ENCODE data around the gene PRTN3. TPM values are rescaled to one million over a fixed set of nuclear protein-coding genes. Genes with fewer than 3 reads are reported as not detected.
"Not testable (repeated sequence)": the region's sequence is repeated elsewhere in the genome, so short reads cannot be mapped to it uniquely, and the experiment has no call there.

PRTN3 gene
- polyA plus RNA-seq, 1 of the 3 experiments (the other 2 are of a cell fraction): not detected

DNA sequence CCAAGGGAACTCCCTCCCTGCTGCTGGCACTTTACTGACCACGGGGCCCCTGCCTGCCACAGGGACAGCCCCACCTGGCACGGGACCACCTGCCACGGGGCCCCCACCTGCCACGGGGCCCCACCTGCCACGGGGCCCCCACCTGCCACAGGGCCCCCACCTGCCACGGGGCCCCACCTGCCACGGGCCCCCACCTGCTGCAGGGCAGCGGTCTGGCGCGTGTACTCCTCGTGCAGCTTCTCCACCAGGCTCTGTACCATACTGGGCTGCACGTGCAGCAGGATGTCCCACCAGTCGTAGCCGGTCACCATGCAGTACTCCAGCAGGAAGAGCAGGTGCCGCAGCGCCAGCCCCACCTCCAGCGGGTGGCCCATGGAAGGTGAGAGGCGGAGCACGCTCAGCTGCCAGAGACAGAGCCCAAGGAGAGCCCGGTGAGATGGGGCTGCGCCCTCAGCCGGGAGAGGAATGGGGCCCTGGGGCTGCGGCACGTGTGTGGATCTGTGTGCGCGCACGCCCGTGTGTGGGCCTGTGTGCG is 36.0 kb downstream of the PRTN3 start:
- H3K36me3 ChIP-seq (replicated peaks in 1 of 2; ENCODE audit: control insufficient read depth in 1 of 2, insufficient read depth in 2 of 2, low read length in 1 of 2): peaks cover 10 to 41% of the 10 kb centered on the region in 2 experiments
- TF ChIP-seq, protein P1, sequence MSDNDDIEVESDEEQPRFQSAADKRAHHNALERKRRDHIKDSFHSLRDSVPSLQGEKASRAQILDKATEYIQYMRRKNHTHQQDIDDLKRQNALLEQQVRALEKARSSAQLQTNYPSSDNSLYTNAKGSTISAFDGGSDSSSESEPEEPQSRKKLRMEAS (IDR thresholded peaks at IDR 0.05; ENCODE audit: low read depth): no peak
- TF ChIP-seq YY1 (IDR thresholded peaks at IDR 0.05; ENCODE audit: low read depth): no peak
- TF ChIP-seq, protein P2, sequence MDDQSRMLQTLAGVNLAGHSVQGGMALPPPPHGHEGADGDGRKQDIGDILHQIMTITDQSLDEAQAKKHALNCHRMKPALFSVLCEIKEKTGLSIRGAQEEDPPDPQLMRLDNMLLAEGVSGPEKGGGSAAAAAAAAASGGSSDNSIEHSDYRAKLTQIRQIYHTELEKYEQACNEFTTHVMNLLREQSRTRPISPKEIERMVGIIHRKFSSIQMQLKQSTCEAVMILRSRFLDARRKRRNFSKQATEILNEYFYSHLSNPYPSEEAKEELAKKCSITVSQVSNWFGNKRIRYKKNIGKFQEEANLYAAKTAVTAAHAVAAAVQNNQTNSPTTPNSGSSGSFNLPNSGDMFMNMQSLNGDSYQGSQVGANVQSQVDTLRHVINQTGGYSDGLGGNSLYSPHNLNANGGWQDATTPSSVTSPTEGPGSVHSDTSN (IDR thresholded peaks at IDR 0.05): no peak
- H3K4me1 ChIP-seq (ENCODE audit: control insufficient read depth in 1 of 2, insufficient read depth in 2 of 2, low read depth in 1 of 2, low read length in 1 of 2): peaks cover 0 to 4% of the 10 kb centered on the region in 2 experiments; a peak in 1 of 4 replicates
- no peak overlapping the region for H3K9ac ChIP-seq
- CTCF ChIA-PET: interaction anchor here (0.6 to 3.9 kb wide), 2 partner anchors 13 to 910 kb away, joined by 3 to 12 read pairs; no protein-coding TSS in a partner anchor
- no peaks in the 10 kb centered on the region for H3K9me2 ChIP-seq
- H3K4me3 ChIP-seq (ENCODE audit: low read depth in 2 of 2, low read length in 1 of 2): no peak overlapping the region
- no peaks in the 10 kb centered on the region for H3K27me3 ChIP-seq (ENCODE audit: insufficient read depth)
- no peaks in the 10 kb centered on the region for H3K9me3 ChIP-seq
- no peaks in the 10 kb centered on the region for H3K79me2 ChIP-seq (ENCODE audit: insufficient read depth)
- 92% methylated on average over 20 of the region's 29 CpGs for whole genome bisulfite sequencing (ENCODE audit: low lambda C conversion rate)
- no peak overlapping the region for H2AFZ ChIP-seq (ENCODE audit: low read depth)
- H4K20me1 ChIP-seq (ENCODE audit: insufficient read depth): no peaks in the 10 kb centered on the region
- peaks cover 11% of the 10 kb centered on the region for H3F3A ChIP-seq (replicated peaks; ENCODE audit: insufficient read depth)
- no peak overlapping the region for H3K27ac ChIP-seq (ENCODE audit: low read depth in 2 of 2, low read length in 1 of 2)
- no peak overlapping the region for H3K4me2 ChIP-seq
- POLR2A ChIA-PET: interaction anchor here (0.5 kb wide), 1 partner anchor 179 kb away, joined by 3 read pairs; no protein-coding TSS in a partner anchor
- DNase-seq: no peak

DNA sequence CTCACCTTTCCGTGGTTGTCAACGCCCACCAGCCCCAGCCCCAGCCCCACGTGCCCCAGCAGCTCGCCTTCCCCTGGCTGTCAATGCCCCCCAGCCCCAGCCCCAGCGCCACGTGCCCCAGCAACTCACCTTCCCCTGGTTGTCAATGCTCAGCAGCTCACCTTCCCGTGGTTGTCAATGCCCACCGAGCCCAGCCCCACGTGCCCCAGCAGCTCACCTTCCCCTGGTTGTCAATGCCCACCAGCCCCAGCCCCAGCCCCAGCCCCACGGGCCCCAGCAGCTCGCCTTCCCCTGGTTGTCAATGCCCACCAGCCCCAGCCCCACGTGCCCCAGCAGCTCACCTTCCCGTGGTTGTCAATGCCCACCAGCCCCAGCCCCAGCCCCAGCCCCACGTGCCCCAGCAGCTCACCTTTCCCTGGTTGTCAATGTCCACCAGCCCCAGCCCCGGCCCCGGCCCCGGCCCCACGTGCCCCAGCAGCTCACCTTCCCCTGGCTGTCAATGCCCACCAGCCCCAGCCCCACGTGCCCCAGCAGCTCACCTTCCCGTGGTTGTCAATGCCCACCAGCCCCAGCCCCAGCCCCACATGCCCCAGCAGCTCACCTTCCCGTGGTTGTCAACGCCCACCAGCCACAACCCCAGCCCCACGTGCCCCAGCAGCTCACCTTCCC is 37.3 kb downstream of the PRTN3 start:
- POLR2A ChIA-PET; DNase-seq; H3K27me3 ChIP-seq (ENCODE audit: insufficient read depth); H3K9me2 ChIP-seq; H3K4me1 ChIP-seq (ENCODE audit: control insufficient read depth in 1 of 2, insufficient read depth in 2 of 2, low read depth in 1 of 2, low read length in 1 of 2); H3K4me2 ChIP-seq; H3K9me3 ChIP-seq; H3K27ac ChIP-seq (ENCODE audit: low read depth in 2 of 2, low read length in 1 of 2); H3K4me3 ChIP-seq (ENCODE audit: low read depth in 2 of 2, low read length in 1 of 2); H3K9ac ChIP-seq; H2AFZ ChIP-seq (ENCODE audit: low read depth); H3K79me2 ChIP-seq (ENCODE audit: insufficient read depth); H4K20me1 ChIP-seq (ENCODE audit: insufficient read depth); H3F3A ChIP-seq (replicated peaks; ENCODE audit: insufficient read depth): not testable (repeated sequence)
- peaks cover 10 to 51% of the 10 kb centered on the region in 2 experiments for H3K36me3 ChIP-seq (replicated peaks in 1 of 2; ENCODE audit: control insufficient read depth in 1 of 2, insufficient read depth in 2 of 2, low read length in 1 of 2)
- WGBS (ENCODE audit: low lambda C conversion rate): 88% methylated on average over 17 of the region's 23 CpGs
- CTCF ChIA-PET: interaction anchor here (3.9 kb wide), 1 partner anchor 14 kb away, joined by 12 read pairs; no protein-coding TSS in a partner anchor

DNA sequence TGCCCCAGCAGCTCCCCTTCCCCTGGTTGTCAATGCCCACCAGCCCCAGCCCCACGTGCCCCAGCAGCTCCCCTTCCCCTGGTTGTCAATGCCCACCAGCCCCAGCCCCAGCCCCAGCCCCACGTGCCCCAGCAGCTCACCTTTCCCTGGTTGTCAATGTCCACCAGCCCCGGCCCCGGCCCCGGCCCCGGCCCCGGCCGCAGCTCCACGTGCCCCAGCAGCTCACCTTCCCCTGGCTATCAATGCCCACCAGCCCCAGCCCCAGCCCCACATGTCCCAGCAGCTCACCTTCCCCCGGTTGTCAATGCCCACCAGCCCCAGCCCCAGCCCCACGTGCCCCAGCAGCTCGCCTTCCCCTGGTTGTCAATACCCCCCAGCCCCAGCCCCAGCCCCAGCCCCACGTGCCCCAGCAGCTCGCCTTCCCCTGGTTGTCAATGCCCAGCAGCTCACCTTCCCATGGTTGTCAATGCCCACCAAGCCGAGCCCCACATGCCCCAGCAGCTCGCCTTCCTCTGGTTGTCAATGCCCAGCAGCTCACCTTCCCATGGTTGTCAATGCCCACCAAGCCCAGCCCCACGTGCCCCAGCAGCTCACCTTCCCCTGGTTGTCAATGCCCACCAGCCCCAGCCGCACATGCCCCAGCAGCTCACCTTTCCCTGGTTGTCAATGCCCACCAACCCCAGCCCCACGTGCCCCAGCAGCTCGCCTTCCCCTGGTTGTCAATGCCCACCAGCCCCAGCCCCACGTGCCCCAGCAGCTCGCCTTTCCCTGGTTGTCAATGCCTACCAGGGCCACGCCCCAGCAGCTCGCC is 38.2 kb downstream of the PRTN3 start:
- H3K9me3 ChIP-seq; H4K20me1 ChIP-seq (ENCODE audit: insufficient read depth); H3K79me2 ChIP-seq (ENCODE audit: insufficient read depth); H2AFZ ChIP-seq (ENCODE audit: low read depth); H3K9ac ChIP-seq; H3F3A ChIP-seq (replicated peaks; ENCODE audit: insufficient read depth); H3K4me3 ChIP-seq (ENCODE audit: low read depth in 2 of 2, low read length in 1 of 2); DNase-seq; H3K27ac ChIP-seq (ENCODE audit: low read depth in 2 of 2, low read length in 1 of 2); H3K4me2 ChIP-seq; H3K9me2 ChIP-seq; H3K4me1 ChIP-seq (ENCODE audit: control insufficient read depth in 1 of 2, insufficient read depth in 2 of 2, low read depth in 1 of 2, low read length in 1 of 2); H3K27me3 ChIP-seq (ENCODE audit: insufficient read depth): not testable (repeated sequence)
- 88% methylated on average over 23 of the region's 24 CpGs for WGBS (ENCODE audit: low lambda C conversion rate)
- peaks cover 10 to 48% of the 10 kb centered on the region in 2 experiments for H3K36me3 ChIP-seq (replicated peaks in 1 of 2; ENCODE audit: control insufficient read depth in 1 of 2, insufficient read depth in 2 of 2, low read length in 1 of 2)
- ChIA-PET POLR2A (interaction anchor here (0.8 kb wide), 1 partner anchor 8 kb away, joined by 3 read pairs; no protein-coding TSS in a partner anchor), CTCF (interaction anchor here (0.9 to 3.9 kb wide), 2 partner anchors 15 to 117 kb away, joined by 4 to 12 read pairs; no protein-coding TSS in a partner anchor)

All from SK-N-SH (cell line).